ENCODE results near the gene ATP8A2.

The ATP8A2 gene

GRCh38 chr13:25587326-25587980 lies 215.7 kb downstream of the ATP8A2 start:
- H3K36me3 ChIP-seq (ENCODE audit: insufficient read depth, insufficient read length, low read length) = no peaks in the 10 kb centered on the region
- H3K9ac ChIP-seq (ENCODE audit: insufficient read length, low read depth) = no peak overlapping the region
- no peaks in the 10 kb centered on the region for H3K9me3 ChIP-seq (ENCODE audit: insufficient read depth, low read length)
- no peaks in the 10 kb centered on the region for H3K4me1 ChIP-seq (ENCODE audit: insufficient read depth, insufficient read length)
- no peak for TF ChIP-seq SUZ12 (IDR thresholded peaks at IDR 0.05; ENCODE audit: extremely low read depth, insufficient read depth, insufficient read length)
- TF ChIP-seq ZNF274 (IDR thresholded peaks at IDR 0.05; ENCODE audit: low read depth, low read length) = no peak
- no peak for TF ChIP-seq YY1 (IDR thresholded peaks at IDR 0.05; ENCODE audit: insufficient read depth, insufficient read length)
- H3K4me3 ChIP-seq (ENCODE audit: insufficient read length, low read depth) = no peak overlapping the region
- no peaks in the 10 kb centered on the region for H3K27me3 ChIP-seq (ENCODE audit: insufficient read depth, insufficient read length)
- DNase-seq (ENCODE audit: low read depth, low spot score) = no peak

- H3K27me3 ChIP-seq (ENCODE audit: insufficient read depth, insufficient read length) = no peaks in the 10 kb centered on the region
- TF ChIP-seq SUZ12 (IDR thresholded peaks at IDR 0.05; ENCODE audit: extremely low read depth, insufficient read depth, insufficient read length) (no peak), YY1 (IDR thresholded peaks at IDR 0.05; ENCODE audit: insufficient read depth, insufficient read length) (no peak), ZNF274 (IDR thresholded peaks at IDR 0.05; ENCODE audit: low read depth, low read length) (no peak)
- DNase-seq (ENCODE audit: low read depth, low spot score) = no peak
Measured at GRCh38 chr13:25588336-25589060, 216.7 kb downstream of the ATP8A2 start.

GRCh38 chr13:25598421-25598820 lies 226.6 kb downstream of the ATP8A2 start:
- Histone ChIP-seq H3K27me3 (ENCODE audit: insufficient read depth, insufficient read length) (no peaks in the 10 kb centered on the region), H3K9me3 (ENCODE audit: insufficient read depth, low read length) (no peaks in the 10 kb centered on the region), H3K9ac (ENCODE audit: insufficient read length, low read depth) (no peak overlapping the region), H3K4me3 (ENCODE audit: insufficient read length, low read depth) (no peak overlapping the region), H3K36me3 (ENCODE audit: insufficient read depth, insufficient read length, low read length) (no peaks in the 10 kb centered on the region), H3K4me1 (ENCODE audit: insufficient read depth, insufficient read length) (no peaks in the 10 kb centered on the region)
- TF ChIP-seq YY1 (IDR thresholded peaks at IDR 0.05; ENCODE audit: insufficient read depth, insufficient read length) = no peak
- no peak for TF ChIP-seq SUZ12 (IDR thresholded peaks at IDR 0.05; ENCODE audit: extremely low read depth, insufficient read depth, insufficient read length)
- no peak for DNase-seq (ENCODE audit: low read depth, low spot score)

More at GRCh38 chr13:25588336-25589060, 216.7 kb downstream of the ATP8A2 start:
- H3K4me3 ChIP-seq (ENCODE audit: insufficient read length, low read depth) = no peak overlapping the region
- no peak overlapping the region for H3K9ac ChIP-seq (ENCODE audit: insufficient read length, low read depth)
- no peaks in the 10 kb centered on the region for H3K4me1 ChIP-seq (ENCODE audit: insufficient read depth, insufficient read length)
- no peaks in the 10 kb centered on the region for H3K9me3 ChIP-seq (ENCODE audit: insufficient read depth, low read length)
- no peaks in the 10 kb centered on the region for H3K36me3 ChIP-seq (ENCODE audit: insufficient read depth, insufficient read length, low read length)

- Histone ChIP-seq H3K4me1 (ENCODE audit: insufficient read depth, insufficient read length) (no peaks in the 10 kb centered on the region), H3K9me3 (ENCODE audit: insufficient read depth, low read length) (no peaks in the 10 kb centered on the region), H3K27me3 (ENCODE audit: insufficient read depth, insufficient read length) (no peaks in the 10 kb centered on the region), H3K36me3 (ENCODE audit: insufficient read depth, insufficient read length, low read length) (no peaks in the 10 kb centered on the region), H3K4me3 (ENCODE audit: insufficient read length, low read depth) (no peak overlapping the region), H3K9ac (ENCODE audit: insufficient read length, low read depth) (no peak overlapping the region)
- DNase-seq (ENCODE audit: low read depth, low spot score) = no peak
- TF ChIP-seq YY1 (IDR thresholded peaks at IDR 0.05; ENCODE audit: insufficient read depth, insufficient read length) = no peak
- no peak for TF ChIP-seq ZNF274 (IDR thresholded peaks at IDR 0.05; ENCODE audit: low read depth, low read length)
- TF ChIP-seq SUZ12 (IDR thresholded peaks at IDR 0.05; ENCODE audit: extremely low read depth, insufficient read depth, insufficient read length) = no peak
Measured at GRCh38 chr13:25602176-25602575, 230.4 kb downstream of the ATP8A2 start.

DNA sequence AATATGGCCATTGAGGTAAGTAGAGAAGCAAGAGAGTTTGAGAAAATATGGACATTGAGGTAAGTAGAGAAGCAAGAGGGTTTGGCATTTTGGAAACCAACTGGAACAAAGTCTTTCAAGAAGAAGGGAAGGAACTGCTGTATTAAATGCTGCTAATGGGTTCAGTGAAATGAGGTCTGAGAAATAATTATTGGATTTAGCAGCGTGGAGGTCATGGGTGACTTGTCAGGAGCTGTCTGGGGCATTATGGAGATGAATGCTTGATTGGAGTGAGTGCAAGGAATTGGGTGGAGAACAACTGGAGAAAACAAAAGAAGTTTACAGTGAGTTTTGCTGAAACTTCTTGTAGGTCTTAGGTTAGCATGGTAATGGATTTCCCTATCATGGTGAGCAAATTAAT lies 232.3 kb downstream of the ATP8A2 start:
- Histone ChIP-seq H3K4me1 (ENCODE audit: insufficient read depth, insufficient read length) (no peaks in the 10 kb centered on the region), H3K36me3 (ENCODE audit: insufficient read depth, insufficient read length, low read length) (no peaks in the 10 kb centered on the region), H3K4me3 (ENCODE audit: insufficient read length, low read depth) (no peak overlapping the region), H3K27me3 (ENCODE audit: insufficient read depth, insufficient read length) (no peaks in the 10 kb centered on the region), H3K9ac (ENCODE audit: insufficient read length, low read depth) (no peak overlapping the region), H3K9me3 (ENCODE audit: insufficient read depth, low read length) (no peaks in the 10 kb centered on the region)
- TF ChIP-seq ZNF274 (IDR thresholded peaks at IDR 0.05; ENCODE audit: low read depth, low read length) (no peak), YY1 (IDR thresholded peaks at IDR 0.05; ENCODE audit: insufficient read depth, insufficient read length) (no peak), SUZ12 (IDR thresholded peaks at IDR 0.05; ENCODE audit: extremely low read depth, insufficient read depth, insufficient read length) (no peak)
- no peak for DNase-seq (ENCODE audit: low read depth, low spot score)

DNA sequence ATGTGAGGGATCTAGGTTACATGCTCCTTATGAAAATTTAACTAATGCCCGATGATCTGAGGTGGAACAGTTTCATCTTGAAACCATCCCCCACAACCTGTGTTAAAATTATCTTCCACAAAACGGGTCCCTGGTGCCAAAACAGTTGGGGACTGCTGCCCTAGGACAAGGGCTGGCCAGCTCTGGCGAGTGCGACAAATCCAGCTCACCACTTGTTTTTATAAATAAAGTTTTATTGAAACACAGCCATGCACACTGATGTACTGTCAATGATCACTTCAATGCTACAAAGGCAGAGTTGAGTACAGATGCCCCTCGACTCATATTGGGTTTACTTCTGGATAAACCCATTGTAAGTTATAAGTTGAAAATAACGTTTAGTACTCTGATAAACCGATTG lies 235.3 kb downstream of the ATP8A2 start:
- no peak for DNase-seq (ENCODE audit: low read depth, low spot score)
- Histone ChIP-seq H3K9me3 (ENCODE audit: insufficient read depth, low read length) (no peaks in the 10 kb centered on the region), H3K4me3 (ENCODE audit: insufficient read length, low read depth) (no peak overlapping the region), H3K4me1 (ENCODE audit: insufficient read depth, insufficient read length) (no peaks in the 10 kb centered on the region), H3K9ac (ENCODE audit: insufficient read length, low read depth) (no peak overlapping the region), H3K36me3 (ENCODE audit: insufficient read depth, insufficient read length, low read length) (no peaks in the 10 kb centered on the region), H3K27me3 (ENCODE audit: insufficient read depth, insufficient read length) (no peaks in the 10 kb centered on the region)
- no peak for TF ChIP-seq YY1 (IDR thresholded peaks at IDR 0.05; ENCODE audit: insufficient read depth, insufficient read length)
- no peak for TF ChIP-seq ZNF274 (IDR thresholded peaks at IDR 0.05; ENCODE audit: low read depth, low read length)
- no peak for TF ChIP-seq SUZ12 (IDR thresholded peaks at IDR 0.05; ENCODE audit: extremely low read depth, insufficient read depth, insufficient read length)

GRCh38 chr13:25608181-25608580 lies 236.4 kb downstream of the ATP8A2 start:
- Histone ChIP-seq H3K4me3 (ENCODE audit: insufficient read length, low read depth) (no peak overlapping the region), H3K36me3 (ENCODE audit: insufficient read depth, insufficient read length, low read length) (no peaks in the 10 kb centered on the region), H3K27me3 (ENCODE audit: insufficient read depth, insufficient read length) (no peaks in the 10 kb centered on the region), H3K4me1 (ENCODE audit: insufficient read depth, insufficient read length) (no peaks in the 10 kb centered on the region), H3K9ac (ENCODE audit: insufficient read length, low read depth) (no peak overlapping the region), H3K9me3 (ENCODE audit: insufficient read depth, low read length) (no peaks in the 10 kb centered on the region)
- DNase-seq (ENCODE audit: low read depth, low spot score) = no peak
- TF ChIP-seq YY1 (IDR thresholded peaks at IDR 0.05; ENCODE audit: insufficient read depth, insufficient read length) = no peak
- TF ChIP-seq ZNF274 (IDR thresholded peaks at IDR 0.05; ENCODE audit: low read depth, low read length) = no peak
- TF ChIP-seq SUZ12 (IDR thresholded peaks at IDR 0.05; ENCODE audit: extremely low read depth, insufficient read depth, insufficient read length) = no peak

Measured in NT2/D1 (cell line).